Fibroblast of pulmonary artery (primary cell): Measurements from ENCODE around the gene TLR2.
A peak's percentile ranks its signal among the peaks of the same experiment; 100 is the strongest.

ENCODE experiments used
- DNase-seq: peaks from one replicate; pipeline ENCODE4 v3.0.0-alpha.2; 2010; ENCODE audit warnings: low read depth
- H3K4me3 ChIP-seq: replicated peaks from 2 replicates; pipeline ENCODE4 v1.5.1; 2011; ENCODE audit warnings: low read depth, mild to moderate bottlenecking, control low read depth, low read length, moderate library complexity
- TF ChIP-seq, protein P1 (sequence below): IDR thresholded peaks from 2 replicates; pipeline ENCODE4 v1.5.1; 2011; ENCODE audit warnings: mild to moderate bottlenecking, control low read depth, low read length, inconsistent platforms; ENCODE audit errors: missing control alignments

Gene TLR2

DNA sequence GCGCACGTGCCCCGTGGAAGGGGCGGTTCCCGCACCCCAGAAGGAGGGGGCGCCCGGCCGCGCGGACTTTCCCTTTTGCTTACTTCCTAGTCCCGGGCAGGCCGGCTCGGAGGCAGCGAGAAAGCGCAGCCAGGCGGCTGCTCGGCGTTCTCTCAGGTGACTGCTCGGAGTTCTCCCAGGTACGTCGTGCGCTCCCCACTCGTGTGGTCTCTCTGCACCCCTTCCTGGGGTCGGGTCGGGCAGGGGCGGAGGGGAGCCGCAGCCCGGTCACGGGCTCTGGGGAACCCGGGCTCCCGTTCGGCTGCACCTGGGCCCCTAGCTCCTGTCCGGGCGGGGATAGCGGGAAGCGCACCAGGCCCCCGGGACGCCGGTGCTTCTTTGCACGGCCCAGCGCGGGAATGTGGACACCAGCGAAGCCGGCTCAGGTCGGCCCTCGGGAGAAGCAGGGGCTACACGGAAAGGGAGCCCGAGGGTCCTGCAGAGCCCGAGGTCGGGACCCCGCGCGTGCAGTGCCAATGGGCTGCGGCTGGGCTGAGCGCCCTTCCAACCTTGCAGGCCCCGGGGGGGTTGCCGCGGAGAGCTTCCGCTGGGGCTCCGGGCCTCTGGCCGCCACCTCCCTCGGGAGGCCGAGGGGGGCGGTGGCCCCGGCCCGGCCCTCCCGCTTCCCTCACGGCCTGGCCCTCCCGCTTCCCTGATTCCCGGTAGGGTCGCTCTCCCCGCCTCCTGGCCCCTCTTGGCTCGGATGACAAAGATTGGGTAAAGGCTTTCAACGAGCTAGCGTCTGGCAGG, at the start of gene TLR2:
TSS of gene TLR2 (plus strand) at position 99 of the 789 bp plus-strand sequence. CDS start 18,628 bp downstream, outside the sequence.
- DNase-seq = peak; percentile 9
- TF ChIP-seq, protein P1, sequence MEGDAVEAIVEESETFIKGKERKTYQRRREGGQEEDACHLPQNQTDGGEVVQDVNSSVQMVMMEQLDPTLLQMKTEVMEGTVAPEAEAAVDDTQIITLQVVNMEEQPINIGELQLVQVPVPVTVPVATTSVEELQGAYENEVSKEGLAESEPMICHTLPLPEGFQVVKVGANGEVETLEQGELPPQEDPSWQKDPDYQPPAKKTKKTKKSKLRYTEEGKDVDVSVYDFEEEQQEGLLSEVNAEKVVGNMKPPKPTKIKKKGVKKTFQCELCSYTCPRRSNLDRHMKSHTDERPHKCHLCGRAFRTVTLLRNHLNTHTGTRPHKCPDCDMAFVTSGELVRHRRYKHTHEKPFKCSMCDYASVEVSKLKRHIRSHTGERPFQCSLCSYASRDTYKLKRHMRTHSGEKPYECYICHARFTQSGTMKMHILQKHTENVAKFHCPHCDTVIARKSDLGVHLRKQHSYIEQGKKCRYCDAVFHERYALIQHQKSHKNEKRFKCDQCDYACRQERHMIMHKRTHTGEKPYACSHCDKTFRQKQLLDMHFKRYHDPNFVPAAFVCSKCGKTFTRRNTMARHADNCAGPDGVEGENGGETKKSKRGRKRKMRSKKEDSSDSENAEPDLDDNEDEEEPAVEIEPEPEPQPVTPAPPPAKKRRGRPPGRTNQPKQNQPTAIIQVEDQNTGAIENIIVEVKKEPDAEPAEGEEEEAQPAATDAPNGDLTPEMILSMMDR = no peak

DNA sequence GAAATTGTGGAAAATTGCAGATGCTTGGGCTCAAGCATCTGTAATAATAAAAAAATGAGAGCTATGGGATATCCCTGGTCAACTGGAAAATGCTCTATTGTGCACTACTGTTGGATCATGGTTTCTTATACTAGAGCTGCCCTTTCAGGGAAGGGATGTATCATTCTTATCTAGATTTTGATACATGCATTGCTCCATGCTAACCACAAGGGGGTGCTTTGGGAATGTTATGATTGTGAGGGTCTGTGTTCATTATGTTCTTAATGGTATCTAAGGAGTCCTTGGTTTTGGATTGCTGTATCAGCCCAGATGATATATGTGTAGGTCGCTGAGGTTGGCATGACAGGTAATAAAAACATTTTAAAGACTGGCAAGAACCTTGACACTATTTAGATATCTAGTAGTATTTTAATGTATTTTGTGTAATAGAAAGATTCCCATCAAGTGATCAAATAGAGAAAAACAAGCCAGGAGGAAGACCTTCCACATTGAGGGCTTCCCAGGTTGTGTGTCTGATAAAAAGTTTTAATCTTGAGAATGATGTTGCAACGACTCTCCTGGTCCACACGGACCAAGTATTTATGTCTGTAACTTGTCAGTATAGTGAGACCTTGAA, 49.2 kb upstream of the TLR2 start:
- no peak overlapping the region for H3K4me3 ChIP-seq
- TF ChIP-seq, protein P1 = peak; percentile 77
- DNase-seq = peak; percentile 58

More for the DNA sequence above, at the start of gene TLR2:
- H3K4me3 ChIP-seq = peak within 1 kb of the TSS; percentile 55

DNA sequence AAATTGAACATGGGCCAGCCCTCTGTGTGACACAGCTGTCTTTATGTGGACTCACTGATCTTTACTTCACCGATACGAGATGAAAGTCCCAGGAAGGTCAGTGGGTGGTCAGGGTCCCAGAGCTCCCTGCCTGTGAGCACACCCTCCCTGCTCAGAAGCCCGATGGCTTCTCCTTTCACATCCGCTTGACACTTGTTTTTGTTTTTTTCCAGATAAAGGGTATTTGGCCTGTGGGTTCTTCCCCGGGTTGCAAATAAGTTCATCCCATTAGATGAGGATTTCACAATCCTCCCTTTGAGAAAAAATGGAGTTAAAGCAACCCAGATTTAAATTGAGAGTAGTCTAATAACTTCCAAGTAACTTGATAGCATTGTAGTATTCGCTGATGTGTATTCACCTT, 48.2 kb upstream of the TLR2 start:
- H3K4me3 ChIP-seq = no peak overlapping the region
- DNase-seq = no peak
- TF ChIP-seq, protein P1 = no peak

- TF ChIP-seq, protein P1 = no peak
- no peak overlapping the region for H3K4me3 ChIP-seq
- DNase-seq = no peak
These were observed 46.9 kb upstream of the TLR2 start for GRCh38 chr4:153637201-153637600.

GRCh38 chr4:153638011-153638410, 46.1 kb upstream of the TLR2 start:
- no peak for DNase-seq
- TF ChIP-seq, protein P1 = no peak
- no peak overlapping the region for H3K4me3 ChIP-seq

DNA sequence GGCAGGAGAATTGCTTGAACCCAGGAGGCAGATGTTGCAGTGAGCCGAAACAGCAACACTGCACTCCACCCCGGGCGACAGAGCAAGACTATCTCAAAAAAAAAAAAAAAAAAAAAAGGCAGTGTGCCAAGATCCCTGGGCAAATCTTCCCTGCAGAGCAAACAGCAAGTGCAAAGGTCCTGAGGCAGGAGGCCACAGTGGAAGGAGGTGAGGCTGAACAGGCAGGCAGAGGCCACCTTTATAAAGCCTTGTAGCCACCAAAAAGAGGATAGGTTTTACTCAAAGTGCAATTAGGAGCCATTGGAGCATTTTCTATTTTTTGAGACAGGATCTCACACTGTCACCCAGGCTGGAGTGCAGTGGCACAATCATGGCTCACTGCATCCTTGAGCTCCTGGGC, 45.1 kb upstream of the TLR2 start:
- H3K4me3 ChIP-seq = no peak overlapping the region
- TF ChIP-seq, protein P1 = no peak
- DNase-seq = no peak
